OCI-LY3 (cell line): Measurements from ENCODE around the gene PROM1.

Source experiments
- H2AFZ ChIP-seq: fragments of 200-600, 300-600 bp; shearing (Covaris generic); 2 replicates; pipeline ENCODE4 v1.6.0; 2014; ENCODE audit warnings: antibody characterized with exemption, low read depth, low read length
- H3K27ac ChIP-seq: fragments of 200-600, 300-600 bp; sonication (generic); 2 replicates; pipeline ENCODE4 v1.5.1; 2014; ENCODE audit warnings: mild to moderate bottlenecking, low read length, moderate library complexity, mixed read lengths
- H3K27me3 ChIP-seq: fragments of 200-600, 300-600 bp; sonication (generic); 2 replicates; pipeline ENCODE4 v1.6.1; 2014; ENCODE audit warnings: low read depth, low read length, mixed read lengths
- H3K36me3 ChIP-seq: fragments of 200-600, 300-600 bp; sonication (generic); replicated peaks from 2 replicates; pipeline ENCODE3; 2014; ENCODE audit warnings: low read depth, low read length, mixed read lengths
- H3K4me1 ChIP-seq: fragments of 300-600, 200-600 bp; sonication (generic); 2 replicates; pipeline ENCODE4 v1.6.1; 2014; ENCODE audit warnings: low read length, mixed read lengths
- H3K4me2 ChIP-seq: fragments of 200-600, 300-600 bp; sonication (generic); 2 replicates; pipeline ENCODE4 v1.6.1; 2014; ENCODE audit warnings: low read length, mixed read lengths
- H3K4me3 ChIP-seq: fragments of 300-600, 200-600 bp; sonication (generic); 2 replicates; pipeline ENCODE4 v1.5.1; 2014; ENCODE audit warnings: antibody characterized with exemption, mild to moderate bottlenecking, low read length, moderate library complexity
- H3K79me2 ChIP-seq: fragments of 300-600, 200-600 bp; shearing (Covaris generic); 2 replicates; pipeline ENCODE4 v1.6.1; 2014; ENCODE audit warnings: mild to moderate bottlenecking, low read length, mixed read lengths
- H3K9ac ChIP-seq: fragments of 300-600, 200-600 bp; shearing (Covaris generic); 2 replicates; pipeline ENCODE4 v1.6.0; 2014; ENCODE audit warnings: mild to moderate bottlenecking, low read length, moderate library complexity
- H3K9me3 ChIP-seq: fragments of 200-600, 300-600 bp; shearing (Covaris generic); 2 replicates; pipeline ENCODE4 v1.6.1; 2014; ENCODE audit warnings: low read length, mixed read lengths; ENCODE audit not compliant: insufficient read depth
- H4K20me1 ChIP-seq: fragments of 200-600, 300-600 bp; sonication (generic); 2 replicates; pipeline ENCODE4 v1.6.1; 2016; ENCODE audit warnings: low read length, mixed read lengths; ENCODE audit not compliant: insufficient read depth
- CTCF ChIP-seq: fragments of 200-600, 300-600 bp; sonication (generic); IDR thresholded peaks from 2 replicates; pipeline ENCODE4 v1.5.1; 2014; ENCODE audit warnings: antibody characterized with exemption, low read length, low read depth
- EZH2phosphoT487 ChIP-seq: fragments of 200-600 bp; shearing (Covaris generic); IDR thresholded peaks from 2 replicates; pipeline ENCODE4 v1.6.1; 2018; ENCODE audit warnings: antibody characterized with exemption, mixed run types, low read depth

PROM1 gene

GRCh38 chr4:16110199-16110598 is 26.4 kb upstream of the PROM1 start:
- no peak overlapping the region for H3K4me3 ChIP-seq
- no peak overlapping the region for H3K4me2 ChIP-seq
- TF ChIP-seq CTCF, result no peak
- TF ChIP-seq EZH2phosphoT487, result no peak
- no peak overlapping the region for H3K27ac ChIP-seq
- H3K36me3 ChIP-seq, result no peaks in the 10 kb centered on the region
- no peaks in the 10 kb centered on the region for H3K79me2 ChIP-seq
- H3K27me3 ChIP-seq, result peaks cover 10% of the 10 kb centered on the region; the same call in 1 of the 2 replicates
- H3K9me3 ChIP-seq, result no peaks in the 10 kb centered on the region
- H4K20me1 ChIP-seq, result no peaks in the 10 kb centered on the region
- H3K9ac ChIP-seq, result no peak overlapping the region
- H3K4me1 ChIP-seq, result no peaks in the 10 kb centered on the region
- H2AFZ ChIP-seq, result no peak overlapping the region

- Histone ChIP-seq H3K4me3 (no peak overlapping the region), H3K79me2 (no peaks in the 10 kb centered on the region), H3K4me1 (no peaks in the 10 kb centered on the region), H3K9ac (no peak overlapping the region), H2AFZ (no peak overlapping the region), H3K27me3 (peaks cover 10% of the 10 kb centered on the region; the same call in 1 of the 2 replicates), H3K36me3 (no peaks in the 10 kb centered on the region), H3K27ac (no peak overlapping the region), H3K9me3 (no peaks in the 10 kb centered on the region), H3K4me2 (no peak overlapping the region), H4K20me1 (no peaks in the 10 kb centered on the region)
- no peak for TF ChIP-seq CTCF
- no peak for TF ChIP-seq EZH2phosphoT487
These were observed 25.4 kb upstream of the PROM1 start for GRCh38 chr4:16109256-16109655.

- Histone ChIP-seq H3K9ac (no peak overlapping the region), H3K9me3 (no peaks in the 10 kb centered on the region), H3K79me2 (no peaks in the 10 kb centered on the region), H3K4me1 (no peaks in the 10 kb centered on the region), H3K4me3 (no peak overlapping the region), H3K4me2 (no peak overlapping the region), H2AFZ (no peak overlapping the region), H4K20me1 (no peaks in the 10 kb centered on the region), H3K27me3 (peaks cover 15% of the 10 kb centered on the region), H3K36me3 (no peaks in the 10 kb centered on the region), H3K27ac (no peak overlapping the region)
- TF ChIP-seq CTCF, result no peak
- no peak for TF ChIP-seq EZH2phosphoT487
These were observed 23.1 kb upstream of the PROM1 start for GRCh38 chr4:16106956-16107355.

GRCh38 chr4:16104520-16104919 is 20.7 kb upstream of the PROM1 start:
- no peak overlapping the region for H3K4me3 ChIP-seq
- H3K27ac ChIP-seq, result no peak overlapping the region
- H3K27me3 ChIP-seq, result peaks cover 15% of the 10 kb centered on the region
- no peak overlapping the region for H3K4me2 ChIP-seq
- H2AFZ ChIP-seq, result no peak overlapping the region
- no peaks in the 10 kb centered on the region for H3K36me3 ChIP-seq
- H3K4me1 ChIP-seq, result no peaks in the 10 kb centered on the region
- H3K79me2 ChIP-seq, result no peaks in the 10 kb centered on the region
- TF ChIP-seq CTCF, result no peak
- no peak for TF ChIP-seq EZH2phosphoT487
- no peak overlapping the region for H3K9ac ChIP-seq
- H3K9me3 ChIP-seq, result no peaks in the 10 kb centered on the region
- no peaks in the 10 kb centered on the region for H4K20me1 ChIP-seq
